Effector memory CD8-positive, alpha-beta T cell (primary cell): Measurements from ENCODE around the gene FOXO1.
A peak's percentile ranks its signal among the peaks of the same experiment; 100 is the strongest.

Source experiments
- ATAC-seq: fragments of 150-1000 bp; cut with Tn5 transposase; replicated peaks from 2 replicates; pipeline ENCODE4 v1.10.0; 2021; ENCODE audit warnings: mild to moderate bottlenecking, moderate library complexity
- DNase-seq, 3 experiments: peaks; one replicate each; pipeline ENCODE4 v3.0.0; 2021
- H3K27ac Mint-ChIP-seq, 2 donors: one replicate each; pipeline ENCODE4 v1.8.0; 2022; ENCODE audit warnings: mild to moderate bottlenecking in 2 of 2, mixed read lengths in 2 of 2, moderate library complexity in 2 of 2
- H3K27me3 Mint-ChIP-seq, 2 donors: one replicate each; pipeline ENCODE4 v1.8.0; 2022; ENCODE audit warnings: mixed read lengths in 2 of 2
- H3K36me3 Mint-ChIP-seq: one replicate; pipeline ENCODE4 v1.8.0; 2022; ENCODE audit warnings: mild to moderate bottlenecking, moderate library complexity, mixed read lengths; ENCODE audit not compliant: insufficient read depth
- H3K4me1 Mint-ChIP-seq, 2 donors: one replicate each; pipeline ENCODE4 v1.8.0; 2022; ENCODE audit warnings: low read depth in 2 of 2, mixed read lengths in 2 of 2
- H3K4me3 Mint-ChIP-seq, 2 donors: one replicate each; pipeline ENCODE4 v1.8.0; 2022; ENCODE audit warnings: mild to moderate bottlenecking in 2 of 2, mixed read lengths in 2 of 2, moderate library complexity in 2 of 2
- H3K9me3 Mint-ChIP-seq, 2 donors: one replicate each; pipeline ENCODE4 v1.8.0; 2022; ENCODE audit warnings: mixed read lengths in 2 of 2

Gene FOXO1

GRCh38 chr13:40568246-40569023 lies 98.0 kb downstream of the FOXO1 start:
- no peaks in the 10 kb centered on the region for H3K27me3 Mint-ChIP-seq
- H3K9me3 Mint-ChIP-seq = no peaks in the 10 kb centered on the region
- ATAC-seq (no peak), DNase-seq (no peak)
- peaks cover 12% of the 10 kb centered on the region for H3K36me3 Mint-ChIP-seq
- H3K27ac Mint-ChIP-seq = peak overlapping the region in 1 of 2 donors; percentile 63
- H3K4me3 Mint-ChIP-seq = no peak overlapping the region
- H3K4me1 Mint-ChIP-seq = peaks cover 59 to 73% of the 10 kb centered on the region in 2 donors

- H3K9me3 Mint-ChIP-seq = no peaks in the 10 kb centered on the region
- ATAC-seq (no peak), DNase-seq (no peak)
- H3K36me3 Mint-ChIP-seq = peaks cover 7% of the 10 kb centered on the region
- H3K27ac Mint-ChIP-seq = peak overlapping the region in 1 of 2 donors; percentile 71
- H3K4me3 Mint-ChIP-seq = no peak overlapping the region
- no peaks in the 10 kb centered on the region for H3K27me3 Mint-ChIP-seq
- peaks cover 64 to 82% of the 10 kb centered on the region in 2 donors for H3K4me1 Mint-ChIP-seq
Measured at GRCh38 chr13:40566811-40567210, 99.6 kb downstream of the FOXO1 start.

GRCh38 chr13:40565282-40566148 lies 100.9 kb downstream of the FOXO1 start:
- Mint-ChIP-seq H3K4me1 (peaks cover 53 to 75% of the 10 kb centered on the region in 2 donors), H3K27me3 (no peaks in the 10 kb centered on the region), H3K9me3 (no peaks in the 10 kb centered on the region), H3K4me3 (peak overlapping the region; percentile 44 to 50), H3K27ac (no peak overlapping the region), H3K36me3 (peaks cover 7% of the 10 kb centered on the region)
- no peak for DNase-seq
- no peak for ATAC-seq

GRCh38 chr13:40564342-40565001 lies 102.0 kb downstream of the FOXO1 start:
- H3K27ac Mint-ChIP-seq = peak overlapping the region; percentile 60 to 84
- H3K27me3 Mint-ChIP-seq = no peaks in the 10 kb centered on the region
- H3K4me1 Mint-ChIP-seq = peaks cover 56 to 69% of the 10 kb centered on the region in 2 donors
- H3K36me3 Mint-ChIP-seq = peaks cover 7% of the 10 kb centered on the region
- no peaks in the 10 kb centered on the region for H3K9me3 Mint-ChIP-seq
- no peak for DNase-seq
- H3K4me3 Mint-ChIP-seq = peak overlapping the region; percentile 44 to 50
- ATAC-seq = peak; percentile 22

- no peak for ATAC-seq
- DNase-seq = no peak
- Mint-ChIP-seq H3K4me1 (peaks cover 57 to 60% of the 10 kb centered on the region in 2 donors), H3K27ac (peak overlapping the region; percentile 70 to 84), H3K9me3 (no peaks in the 10 kb centered on the region), H3K36me3 (peaks cover 13% of the 10 kb centered on the region), H3K27me3 (no peaks in the 10 kb centered on the region), H3K4me3 (peak overlapping the region; percentile 44 to 50)
Measured at GRCh38 chr13:40563350-40564125, 102.9 kb downstream of the FOXO1 start.

- peaks cover 11% of the 10 kb centered on the region for H3K36me3 Mint-ChIP-seq
- H3K27ac Mint-ChIP-seq = peak overlapping the region; percentile 70 to 84
- H3K4me3 Mint-ChIP-seq = peak overlapping the region; percentile 44 to 50
- peak; percentile 63 for ATAC-seq
- H3K4me1 Mint-ChIP-seq = peaks cover 53 to 55% of the 10 kb centered on the region in 2 donors
- no peaks in the 10 kb centered on the region for H3K9me3 Mint-ChIP-seq
- no peak for DNase-seq
- no peaks in the 10 kb centered on the region for H3K27me3 Mint-ChIP-seq
Measured at GRCh38 chr13:40562975-40563349, 103.5 kb downstream of the FOXO1 start.

GRCh38 chr13:40559915-40560314 lies 106.5 kb downstream of the FOXO1 start:
- no peak overlapping the region for H3K4me3 Mint-ChIP-seq

GRCh38 chr13:40558656-40559055 lies 107.8 kb downstream of the FOXO1 start:
- DNase-seq (no peak), ATAC-seq (no peak)
- H3K27ac Mint-ChIP-seq = no peak overlapping the region
- no peak overlapping the region for H3K4me3 Mint-ChIP-seq
- H3K9me3 Mint-ChIP-seq = no peaks in the 10 kb centered on the region
- H3K27me3 Mint-ChIP-seq = no peaks in the 10 kb centered on the region
- H3K4me1 Mint-ChIP-seq = peaks cover 32 to 41% of the 10 kb centered on the region in 2 donors
- peaks cover 17% of the 10 kb centered on the region for H3K36me3 Mint-ChIP-seq

More at GRCh38 chr13:40559915-40560314, 106.5 kb downstream of the FOXO1 start:
- no peak for ATAC-seq
- DNase-seq = no peak
- Mint-ChIP-seq H3K27ac (no peak overlapping the region), H3K4me1 (peaks cover 40 to 50% of the 10 kb centered on the region in 2 donors), H3K27me3 (no peaks in the 10 kb centered on the region), H3K9me3 (no peaks in the 10 kb centered on the region), H3K36me3 (peaks cover 16% of the 10 kb centered on the region)

- Mint-ChIP-seq H3K27me3 (no peaks in the 10 kb centered on the region), H3K9me3 (no peaks in the 10 kb centered on the region), H3K36me3 (peaks cover 24% of the 10 kb centered on the region), H3K27ac (no peak overlapping the region), H3K4me3 (no peak overlapping the region), H3K4me1 (peaks cover 19 to 23% of the 10 kb centered on the region in 2 donors)
- DNase-seq (no peak), ATAC-seq (no peak)
Measured at GRCh38 chr13:40556453-40556852, 110.0 kb downstream of the FOXO1 start.

GRCh38 chr13:40553356-40553755 lies 113.1 kb downstream of the FOXO1 start:
- ATAC-seq (no peak), DNase-seq (no peak)
- Mint-ChIP-seq H3K4me1 (peaks cover 18% of the 10 kb centered on the region in 2 donors), H3K4me3 (no peak overlapping the region), H3K36me3 (peaks cover 13% of the 10 kb centered on the region), H3K27ac (peak overlapping the region; percentile 57 to 83), H3K9me3 (no peaks in the 10 kb centered on the region), H3K27me3 (no peaks in the 10 kb centered on the region)

- Mint-ChIP-seq H3K27ac (peak overlapping the region in 1 of 2 donors; percentile 62), H3K36me3 (peaks cover 13% of the 10 kb centered on the region), H3K4me1 (peaks cover 18% of the 10 kb centered on the region in 2 donors), H3K9me3 (no peaks in the 10 kb centered on the region), H3K27me3 (no peaks in the 10 kb centered on the region), H3K4me3 (no peak overlapping the region)
- DNase-seq (no peak), ATAC-seq (peak; percentile 33)
Measured at GRCh38 chr13:40552895-40553294, 113.5 kb downstream of the FOXO1 start.

- Mint-ChIP-seq H3K27me3 (no peaks in the 10 kb centered on the region), H3K27ac (peak overlapping the region in 1 of 2 donors; percentile 0), H3K9me3 (no peaks in the 10 kb centered on the region), H3K4me3 (no peak overlapping the region), H3K36me3 (peaks cover 11% of the 10 kb centered on the region), H3K4me1 (peaks cover 9 to 15% of the 10 kb centered on the region in 2 donors)
- DNase-seq (no peak), ATAC-seq (no peak)
Measured at GRCh38 chr13:40550130-40550529, 116.3 kb downstream of the FOXO1 start.
